Progenitor cell of endocrine pancreas (in vitro differentiated cells): ENCODE measurements around the gene PITX2. TPM values are rescaled to one million over a fixed set of nuclear protein-coding genes. Genes with fewer than 3 reads are reported as not detected.

Experiments used
- DNase-seq: peaks from one replicate; pipeline ENCODE4 v3.0.0; 2021; ENCODE audit warnings: low spot score; ENCODE audit not compliant: unreplicated experiment
- H3K27ac Mint-ChIP-seq: 2 replicates; pipeline ENCODE4 v1.8.0; 2021; ENCODE audit warnings: mild to moderate bottlenecking, moderate library complexity, mixed read lengths
- H3K27me3 Mint-ChIP-seq: 2 replicates; pipeline ENCODE4 v1.8.0; 2021; ENCODE audit warnings: mixed read lengths
- H3K36me3 Mint-ChIP-seq: 2 replicates; pipeline ENCODE4 v1.8.0; 2022; ENCODE audit warnings: mixed read lengths; ENCODE audit not compliant: insufficient read depth
- H3K4me1 Mint-ChIP-seq: 2 replicates; pipeline ENCODE4 v1.8.0; 2021; ENCODE audit warnings: low read depth, mixed read lengths
- H3K4me3 Mint-ChIP-seq: 2 replicates; pipeline ENCODE4 v1.8.0; 2021; ENCODE audit warnings: low read depth, mild to moderate bottlenecking, moderate library complexity, mixed read lengths
- H3K9me3 Mint-ChIP-seq: 2 replicates; pipeline ENCODE4 v1.8.0; 2021; ENCODE audit warnings: low read depth, mixed read lengths
- total RNA-seq: library from RNA; stranded (reverse); gene quantifications from 2 replicates; pipeline ENCODE4 v1.2.1, GENCODE V29; 2021
- TF ChIP-seq, protein P1 (sequence below): fragments of 200-600 bp; sonication (generic); IDR thresholded peaks from one replicate; pipeline ENCODE4 v1.5.0; 2021; ENCODE audit warnings: antibody characterized with exemption, mild to moderate bottlenecking; ENCODE audit not compliant: unreplicated experiment

The PITX2 gene
- total RNA-seq, 1 donor from 2014 or later, result 5.3 TPM

DNA sequence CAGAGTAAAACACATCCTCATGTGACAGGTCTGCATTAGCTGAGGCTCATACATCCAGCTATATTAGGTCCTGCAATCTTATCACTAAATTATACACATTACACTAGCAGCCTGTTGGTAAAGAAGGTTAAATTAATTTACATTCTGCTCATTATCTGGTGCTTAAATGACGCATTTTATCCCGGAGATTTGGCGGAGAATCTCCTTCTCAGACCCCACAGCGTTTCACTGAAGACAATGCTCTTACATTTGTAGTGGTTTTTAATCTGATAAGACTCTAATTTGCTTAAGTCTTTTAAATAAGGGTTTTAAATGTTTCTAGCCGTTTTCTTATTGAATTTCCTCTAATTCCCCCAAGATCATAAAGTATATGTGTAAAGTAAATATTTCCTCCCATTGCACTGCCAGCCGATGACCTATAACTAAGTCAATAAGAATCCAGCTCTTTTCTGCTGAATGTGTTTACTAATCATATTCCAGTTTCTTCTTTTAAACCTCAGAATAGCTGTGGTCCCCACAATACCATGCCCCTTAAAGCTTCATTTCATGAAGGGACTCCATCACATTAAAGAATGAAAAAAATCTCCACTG is 2.1 kb upstream of the PITX2 start:
- H3K4me1 Mint-ChIP-seq, result peaks cover 12% of the 10 kb centered on the region
- H3K4me3 Mint-ChIP-seq, result no peak overlapping the region
- no peaks in the 10 kb centered on the region for H3K36me3 Mint-ChIP-seq

DNA sequence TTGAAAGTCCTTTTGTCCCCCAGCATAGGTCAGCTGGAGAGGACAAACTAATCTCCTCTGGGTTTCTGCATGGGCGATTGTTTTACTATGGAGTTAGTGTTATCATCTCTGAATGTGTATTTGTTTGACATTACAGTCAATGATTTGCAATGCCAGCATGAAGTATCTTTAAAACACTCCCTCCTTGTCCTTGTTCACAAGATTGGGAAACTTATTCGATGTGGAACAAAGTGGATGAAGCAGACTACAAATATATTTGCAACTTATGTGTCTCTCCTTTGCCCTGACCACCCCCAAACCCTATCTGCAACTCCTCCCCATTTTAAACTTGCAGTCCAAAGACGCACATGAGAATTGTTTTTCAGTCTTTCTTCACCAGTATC is 1.5 kb upstream of the PITX2 start:
- Mint-ChIP-seq H3K4me3 (no peak overlapping the region), H3K4me1 (peaks cover 13% of the 10 kb centered on the region), H3K9me3 (no peaks in the 10 kb centered on the region), H3K36me3 (no peaks in the 10 kb centered on the region), H3K27me3 (peaks cover 100% of the 10 kb centered on the region), H3K27ac (no peak overlapping the region)
- DNase-seq, result no peak
- TF ChIP-seq, protein P1, sequence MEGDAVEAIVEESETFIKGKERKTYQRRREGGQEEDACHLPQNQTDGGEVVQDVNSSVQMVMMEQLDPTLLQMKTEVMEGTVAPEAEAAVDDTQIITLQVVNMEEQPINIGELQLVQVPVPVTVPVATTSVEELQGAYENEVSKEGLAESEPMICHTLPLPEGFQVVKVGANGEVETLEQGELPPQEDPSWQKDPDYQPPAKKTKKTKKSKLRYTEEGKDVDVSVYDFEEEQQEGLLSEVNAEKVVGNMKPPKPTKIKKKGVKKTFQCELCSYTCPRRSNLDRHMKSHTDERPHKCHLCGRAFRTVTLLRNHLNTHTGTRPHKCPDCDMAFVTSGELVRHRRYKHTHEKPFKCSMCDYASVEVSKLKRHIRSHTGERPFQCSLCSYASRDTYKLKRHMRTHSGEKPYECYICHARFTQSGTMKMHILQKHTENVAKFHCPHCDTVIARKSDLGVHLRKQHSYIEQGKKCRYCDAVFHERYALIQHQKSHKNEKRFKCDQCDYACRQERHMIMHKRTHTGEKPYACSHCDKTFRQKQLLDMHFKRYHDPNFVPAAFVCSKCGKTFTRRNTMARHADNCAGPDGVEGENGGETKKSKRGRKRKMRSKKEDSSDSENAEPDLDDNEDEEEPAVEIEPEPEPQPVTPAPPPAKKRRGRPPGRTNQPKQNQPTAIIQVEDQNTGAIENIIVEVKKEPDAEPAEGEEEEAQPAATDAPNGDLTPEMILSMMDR, result no peak

More for the DNA sequence above, 2.1 kb upstream of the PITX2 start:
- Mint-ChIP-seq H3K27ac (no peak overlapping the region), H3K9me3 (no peaks in the 10 kb centered on the region), H3K27me3 (peaks cover 99% of the 10 kb centered on the region)
- TF ChIP-seq, protein P1, result no peak
- no peak for DNase-seq

DNA sequence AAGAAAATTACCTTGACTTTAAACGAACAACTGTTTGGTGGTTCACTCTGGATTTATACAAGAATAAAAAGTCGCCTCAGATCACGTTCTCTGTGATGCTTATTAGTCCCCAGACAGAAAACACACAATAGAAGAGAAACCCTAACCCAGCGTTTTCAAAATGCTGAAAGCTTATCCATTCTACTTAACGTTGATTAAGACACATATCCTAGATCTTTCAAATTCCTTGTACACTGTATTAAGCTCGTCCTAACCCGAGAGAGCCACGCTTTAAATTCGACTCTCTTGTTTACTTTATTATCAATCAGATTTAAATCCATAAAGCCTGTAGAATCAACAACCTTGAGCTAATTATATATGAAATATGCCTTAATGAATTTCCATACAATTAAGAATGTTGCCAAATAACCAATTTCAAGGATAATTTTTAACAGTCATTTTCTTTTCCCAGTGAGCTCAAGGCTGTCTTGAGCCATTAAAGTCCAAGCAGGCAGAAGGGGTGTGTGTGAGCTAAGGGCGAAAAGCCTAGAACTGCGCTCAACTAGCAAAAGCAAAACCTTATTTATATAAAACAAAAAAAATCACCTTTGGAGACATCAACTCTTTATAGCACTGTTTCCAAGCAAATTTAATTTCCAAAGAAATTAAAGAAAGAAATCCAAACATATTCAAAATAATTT is 981 bp upstream of the PITX2 start:
- H3K27ac Mint-ChIP-seq, result no peak overlapping the region
- peak overlapping the region; percentile 17 for H3K4me3 Mint-ChIP-seq
- DNase-seq, result no peak
- peaks cover 100% of the 10 kb centered on the region for H3K27me3 Mint-ChIP-seq
- TF ChIP-seq, protein P1, result no peak
- H3K4me1 Mint-ChIP-seq, result peaks cover 11% of the 10 kb centered on the region
- H3K9me3 Mint-ChIP-seq, result no peaks in the 10 kb centered on the region
- no peaks in the 10 kb centered on the region for H3K36me3 Mint-ChIP-seq

DNA sequence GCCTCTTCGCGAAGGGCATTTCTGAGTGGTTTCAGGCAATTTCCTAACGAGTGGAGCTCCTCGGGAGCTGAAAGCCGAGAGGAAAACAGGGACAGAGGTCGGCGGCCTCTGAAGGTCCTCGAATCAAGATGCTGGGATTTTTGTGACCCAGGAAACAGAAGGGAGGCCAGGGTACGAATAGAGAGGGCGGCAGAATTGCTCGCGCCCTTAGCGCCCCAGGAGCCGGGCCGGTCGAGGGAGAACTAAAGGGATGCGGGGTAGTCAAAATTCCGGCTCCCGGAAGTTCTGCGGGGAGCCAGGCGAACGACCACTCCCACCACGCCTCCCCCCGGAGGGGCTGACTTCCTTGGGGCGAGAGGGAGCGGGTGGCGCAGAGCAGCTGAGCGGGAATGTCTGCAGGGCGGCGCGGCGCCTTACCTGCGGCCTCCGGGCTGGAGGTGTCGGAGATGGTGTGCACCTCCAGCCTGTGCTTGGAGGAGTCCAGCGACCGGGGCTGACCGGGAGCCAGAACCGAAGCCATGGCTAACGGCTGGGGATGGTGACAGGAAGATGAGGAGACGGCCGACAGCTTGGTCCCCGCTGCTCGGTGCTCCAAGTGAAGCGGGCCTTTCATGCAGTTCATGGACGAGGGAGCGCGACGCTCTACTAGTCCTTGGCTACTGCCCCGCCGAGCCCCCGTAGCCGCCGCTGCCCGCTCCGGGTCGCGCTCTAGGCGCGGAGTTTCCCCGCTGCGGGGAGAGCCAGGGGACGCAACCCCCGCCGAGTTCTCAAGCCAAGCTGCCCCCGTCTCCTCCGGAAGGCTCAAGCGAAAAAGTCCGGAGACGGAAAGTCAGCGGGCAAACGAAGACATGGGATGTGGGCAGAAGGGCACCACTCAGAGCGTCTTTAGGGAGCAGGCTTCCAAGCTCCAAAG is 782 bp downstream of the PITX2 start:
- no peaks in the 10 kb centered on the region for H3K9me3 Mint-ChIP-seq
- H3K4me1 Mint-ChIP-seq, result peaks cover 16% of the 10 kb centered on the region
- H3K27me3 Mint-ChIP-seq, result peaks cover 99% of the 10 kb centered on the region
- no peak overlapping the region for H3K27ac Mint-ChIP-seq
- no peak for DNase-seq
- peak overlapping the region; percentile 73 for H3K4me3 Mint-ChIP-seq
- TF ChIP-seq, protein P1, result no peak
- no peaks in the 10 kb centered on the region for H3K36me3 Mint-ChIP-seq

DNA sequence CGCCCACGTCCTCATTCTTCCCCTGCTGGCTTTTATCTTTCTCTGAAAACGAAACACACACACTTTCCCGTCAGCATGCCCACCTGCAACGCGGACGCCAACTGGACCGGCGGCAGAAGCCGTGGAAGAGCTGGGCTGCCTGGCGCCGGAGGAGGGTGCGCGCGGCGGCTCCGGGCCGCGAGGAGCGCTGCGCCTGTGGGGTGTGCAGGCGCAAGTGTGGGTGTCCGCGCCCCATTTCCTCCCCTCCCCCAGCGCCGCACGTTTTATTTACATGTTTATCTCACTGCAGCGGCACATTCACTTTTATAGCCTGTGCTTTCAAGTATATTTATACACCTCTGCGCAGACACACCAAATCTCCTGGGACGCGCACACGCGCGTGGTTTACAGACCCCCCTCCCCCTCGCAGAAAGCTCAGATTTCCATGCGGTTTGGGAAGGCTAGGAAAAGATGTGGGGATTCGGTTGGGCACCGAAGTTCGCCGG is 1.5 kb downstream of the PITX2 start:
- DNase-seq, result no peak
- TF ChIP-seq, protein P1, result no peak
- no peaks in the 10 kb centered on the region for H3K36me3 Mint-ChIP-seq
- peaks cover 99% of the 10 kb centered on the region for H3K27me3 Mint-ChIP-seq
- peak overlapping the region; percentile 73 for H3K4me3 Mint-ChIP-seq
- H3K9me3 Mint-ChIP-seq, result no peaks in the 10 kb centered on the region
- peaks cover 19% of the 10 kb centered on the region for H3K4me1 Mint-ChIP-seq
- peak overlapping the region; percentile 81 for H3K27ac Mint-ChIP-seq
